GM21717 (cell line): ENCODE data around the gene VAV2.
"Not testable (repeated sequence)": the region's sequence is repeated elsewhere in the genome, so short reads cannot be mapped to it uniquely, and the experiment has no call there.

Experiments
- ATAC-seq: cut with Tn5 transposase; IDR thresholded peaks from one replicate; pipeline ENCODE4 v1.9.1; 2021; ENCODE audit warnings: mild to moderate bottlenecking, moderate library complexity; ENCODE audit not compliant: unreplicated experiment

The VAV2 gene

GRCh38 chr9:133759946-133760345 lies 232.2 kb downstream of the VAV2 start:
- ATAC-seq: no peak

- ATAC-seq: no peak
These were observed 232.8 kb downstream of the VAV2 start for GRCh38 chr9:133759146-133759900.

- ATAC-seq: no peak
These were observed 233.9 kb downstream of the VAV2 start for GRCh38 chr9:133758228-133758627.

GRCh38 chr9:133754688-133755227 lies 237.4 kb downstream of the VAV2 start:
- ATAC-seq: no peak

GRCh38 chr9:133754187-133754586 lies 237.9 kb downstream of the VAV2 start:
- no peak for ATAC-seq

- no peak for ATAC-seq
These were observed 239.2 kb downstream of the VAV2 start for GRCh38 chr9:133752739-133753446.

- no peak for ATAC-seq
These were observed 241.0 kb downstream of the VAV2 start for GRCh38 chr9:133750982-133751649.

GRCh38 chr9:133747309-133747708 lies 244.8 kb downstream of the VAV2 start:
- no peak for ATAC-seq

GRCh38 chr9:133744528-133744927 lies 247.6 kb downstream of the VAV2 start:
- not testable (repeated sequence) for ATAC-seq

- peak; percentile 66 for ATAC-seq
These were observed 249.2 kb downstream of the VAV2 start for GRCh38 chr9:133742849-133743444.

- no peak for ATAC-seq
These were observed 249.9 kb downstream of the VAV2 start for GRCh38 chr9:133742251-133742650.

- ATAC-seq: no peak
These were observed 250.4 kb downstream of the VAV2 start for GRCh38 chr9:133741716-133742115.

- no peak for ATAC-seq
These were observed 251.2 kb downstream of the VAV2 start for GRCh38 chr9:133740911-133741310.

- ATAC-seq: no peak
These were observed 252.5 kb downstream of the VAV2 start for GRCh38 chr9:133739408-133740280.

GRCh38 chr9:133738640-133739225 lies 253.4 kb downstream of the VAV2 start:
- ATAC-seq: no peak

- no peak for ATAC-seq
These were observed 254.1 kb downstream of the VAV2 start, which contains the start of gene SARDH for GRCh38 chr9:133737774-133738639. SARDH (minus strand) TSS chr9:133738352; CDS start chr9:133734173, 4,179 bp downstream.

GRCh38 chr9:133737071-133737773 lies 254.9 kb downstream of the VAV2 start:
- no peak for ATAC-seq

- ATAC-seq: no peak
These were observed 256.2 kb downstream of the VAV2 start for GRCh38 chr9:133735931-133736330.
